Testis (tissue), 2 donors: ENCODE data around the gene GRB14.

ENCODE experiments used
- POLR2A ChIP-seq: fragments of 450-650 bp; IDR thresholded peaks from one replicate; pipeline ENCODE4 v1.6.1; 2017; ENCODE audit warnings: antibody characterized with exemption, mild to moderate bottlenecking, moderate library complexity
- TF ChIP-seq, protein P1 (sequence below), 3 experiments: fragments of 450-650 bp in 2 of 3; fragments of 200-600 bp in 1 of 3; sonication (generic) in 1 of 3; IDR thresholded peaks; one replicate each; pipeline ENCODE4 v1.5.1; 2016 to 2019; ENCODE audit warnings: antibody characterized with exemption in 3 of 3, mild to moderate bottlenecking in 2 of 3, moderate library complexity in 1 of 3

DNA sequence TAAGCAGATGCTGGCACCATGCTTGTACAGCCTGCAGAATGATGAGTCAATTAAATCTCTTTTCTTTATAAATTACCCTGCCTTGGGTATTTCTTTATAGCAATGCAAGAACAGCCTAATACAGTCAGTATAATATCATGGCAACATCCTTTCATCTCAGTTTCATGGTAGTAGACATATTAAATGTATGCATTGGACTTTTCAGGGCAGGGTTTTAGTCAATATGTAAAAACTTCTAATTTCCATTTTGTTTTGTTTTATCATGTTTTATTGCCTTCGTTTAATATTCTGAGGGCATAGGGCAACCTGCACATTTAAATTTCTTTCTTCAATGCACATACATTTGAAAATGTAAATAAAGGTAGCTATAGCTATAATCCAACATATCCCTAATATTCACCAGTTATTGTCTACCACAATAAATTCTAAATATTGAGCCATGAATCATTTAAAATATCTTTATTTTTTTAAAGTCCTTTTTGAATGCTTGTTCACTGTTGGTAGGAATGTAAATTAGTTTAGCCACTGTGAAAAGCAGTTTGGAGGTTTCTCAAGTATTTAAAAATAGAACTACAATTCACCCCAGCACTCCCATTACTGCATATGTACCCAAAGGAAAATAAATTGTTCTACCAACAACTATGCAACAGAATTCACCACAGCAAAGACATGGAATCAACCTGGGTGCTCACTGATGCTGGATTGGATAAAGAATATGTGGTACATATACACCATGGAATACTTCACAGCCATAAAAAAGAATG, 41.8 kb upstream of the GRB14 start:
- TF ChIP-seq, protein P1, sequence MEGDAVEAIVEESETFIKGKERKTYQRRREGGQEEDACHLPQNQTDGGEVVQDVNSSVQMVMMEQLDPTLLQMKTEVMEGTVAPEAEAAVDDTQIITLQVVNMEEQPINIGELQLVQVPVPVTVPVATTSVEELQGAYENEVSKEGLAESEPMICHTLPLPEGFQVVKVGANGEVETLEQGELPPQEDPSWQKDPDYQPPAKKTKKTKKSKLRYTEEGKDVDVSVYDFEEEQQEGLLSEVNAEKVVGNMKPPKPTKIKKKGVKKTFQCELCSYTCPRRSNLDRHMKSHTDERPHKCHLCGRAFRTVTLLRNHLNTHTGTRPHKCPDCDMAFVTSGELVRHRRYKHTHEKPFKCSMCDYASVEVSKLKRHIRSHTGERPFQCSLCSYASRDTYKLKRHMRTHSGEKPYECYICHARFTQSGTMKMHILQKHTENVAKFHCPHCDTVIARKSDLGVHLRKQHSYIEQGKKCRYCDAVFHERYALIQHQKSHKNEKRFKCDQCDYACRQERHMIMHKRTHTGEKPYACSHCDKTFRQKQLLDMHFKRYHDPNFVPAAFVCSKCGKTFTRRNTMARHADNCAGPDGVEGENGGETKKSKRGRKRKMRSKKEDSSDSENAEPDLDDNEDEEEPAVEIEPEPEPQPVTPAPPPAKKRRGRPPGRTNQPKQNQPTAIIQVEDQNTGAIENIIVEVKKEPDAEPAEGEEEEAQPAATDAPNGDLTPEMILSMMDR (IDR thresholded peaks at IDR 0.05), result no peak
- no peak for TF ChIP-seq POLR2A
